Stimulated activated CD4-positive, alpha-beta T cell treated with anti-CD3 and anti-CD28 coated beads, Interleukin-4, amount 100 ng/mL, for 24 hours (primary cell): ENCODE results near the gene CHID1.

Experiments used
- DNase-seq: peaks from one replicate; pipeline ENCODE4 v3.0.0-alpha.2; 2020

The CHID1 gene

DNA sequence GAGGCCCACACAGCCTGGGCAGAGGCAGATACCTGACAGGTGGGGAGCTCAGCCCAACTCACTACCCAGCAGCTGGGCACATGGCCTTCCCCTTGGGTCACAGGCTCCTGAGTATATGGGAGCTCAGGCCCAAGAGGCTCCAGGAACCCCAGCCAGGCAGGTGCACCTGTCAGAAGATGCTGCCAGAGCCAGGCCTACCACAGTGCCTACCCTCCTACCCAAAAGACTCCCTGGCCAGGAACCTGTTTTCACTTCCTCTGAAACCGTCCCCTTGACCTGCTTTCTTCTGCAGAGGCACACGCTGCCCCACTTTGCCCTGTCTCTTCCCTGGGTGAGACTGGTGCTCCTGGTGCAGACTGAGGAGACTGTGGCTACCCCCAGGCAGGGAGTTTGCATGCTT, 2.9 kb downstream of the CHID1 start:
- no peak for DNase-seq

DNA sequence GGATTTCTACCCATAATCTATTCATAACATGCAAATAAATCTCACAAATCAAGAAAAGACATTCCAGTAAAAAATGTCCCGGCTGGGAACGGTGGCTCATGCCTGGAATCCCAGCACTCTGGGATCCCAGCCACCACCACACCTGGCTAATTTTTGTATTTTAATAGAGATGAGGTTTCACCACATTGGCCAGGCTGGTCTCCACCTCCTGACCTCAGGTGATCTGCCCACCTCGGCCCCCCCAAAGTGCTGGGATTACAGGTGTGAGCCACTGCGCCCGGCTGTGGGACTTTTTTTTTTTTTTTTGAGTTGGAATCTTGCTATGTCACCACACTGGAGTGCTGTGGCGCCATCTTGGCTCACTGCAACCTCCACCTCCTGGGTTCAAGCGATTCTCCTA, 4.7 kb downstream of the CHID1 start:
- DNase-seq, result no peak

DNA sequence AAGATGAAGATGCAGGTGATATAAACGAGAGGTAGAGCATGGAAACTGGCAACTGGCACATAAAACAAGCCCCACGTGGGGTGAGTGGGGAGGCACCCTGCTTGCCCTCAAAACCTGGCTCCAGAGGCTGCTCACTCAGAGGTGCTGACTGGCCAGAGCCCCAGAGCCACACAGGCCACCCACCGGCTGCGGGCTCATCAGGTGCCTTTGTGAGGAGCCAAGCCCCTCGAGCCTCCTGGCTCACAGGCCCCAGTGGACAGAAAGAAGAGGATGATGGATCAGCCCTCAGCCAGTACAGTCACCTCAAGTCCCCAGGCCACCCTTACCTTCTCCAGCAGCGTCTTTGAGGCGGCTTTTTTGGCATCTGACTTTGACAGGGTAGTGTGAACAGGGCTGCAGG, 6.2 kb downstream of the CHID1 start:
- no peak for DNase-seq

DNA sequence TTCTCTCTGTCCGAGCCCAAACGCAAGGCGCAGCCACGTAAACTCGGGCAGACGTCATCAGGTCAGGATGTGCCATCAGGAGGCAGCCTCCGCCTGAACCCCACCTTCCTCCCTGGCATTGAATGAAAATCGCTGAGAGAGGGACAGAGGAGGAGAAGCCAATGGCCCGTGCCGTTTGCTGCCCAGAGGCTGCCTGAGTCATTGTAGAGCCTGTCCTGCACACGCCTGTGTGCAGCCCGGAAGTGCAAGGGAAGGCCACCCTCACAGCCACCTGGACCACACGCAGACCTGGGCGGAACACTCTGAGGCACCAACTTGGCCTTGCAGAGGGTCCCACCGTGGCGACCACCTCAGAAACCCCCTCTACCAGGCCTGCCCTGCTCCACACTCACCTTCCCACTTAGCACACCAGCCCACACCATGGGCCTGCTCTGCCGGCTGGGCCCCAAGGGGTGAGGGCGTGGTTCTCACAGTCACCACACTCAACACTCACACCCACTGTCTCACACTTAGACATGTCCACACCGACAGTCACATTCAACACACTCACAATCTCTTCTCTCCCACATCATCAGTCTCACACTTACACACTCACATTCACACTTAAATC, 9.1 kb downstream of the CHID1 start:
- no peak for DNase-seq

DNA sequence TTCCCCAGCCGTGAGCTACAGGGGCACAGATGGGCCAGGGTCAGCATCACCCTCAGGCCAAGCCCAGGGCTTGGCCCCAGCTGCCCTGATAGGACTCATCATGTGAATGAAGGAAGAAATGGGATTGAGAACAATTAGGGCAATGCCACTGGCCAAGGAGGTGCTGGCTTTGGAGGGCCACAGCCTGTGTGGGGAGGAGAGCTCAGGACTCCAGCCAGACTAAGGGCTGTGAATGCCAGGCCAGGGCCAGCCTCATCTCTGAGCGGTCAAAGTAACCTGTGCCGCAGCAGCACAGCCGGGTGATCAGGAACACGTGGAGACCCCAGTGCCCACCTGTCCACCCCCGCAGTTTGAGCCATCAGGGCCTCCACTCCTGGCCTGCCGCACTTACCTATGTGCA, 10.1 kb downstream of the CHID1 start:
- DNase-seq, result no peak

DNA sequence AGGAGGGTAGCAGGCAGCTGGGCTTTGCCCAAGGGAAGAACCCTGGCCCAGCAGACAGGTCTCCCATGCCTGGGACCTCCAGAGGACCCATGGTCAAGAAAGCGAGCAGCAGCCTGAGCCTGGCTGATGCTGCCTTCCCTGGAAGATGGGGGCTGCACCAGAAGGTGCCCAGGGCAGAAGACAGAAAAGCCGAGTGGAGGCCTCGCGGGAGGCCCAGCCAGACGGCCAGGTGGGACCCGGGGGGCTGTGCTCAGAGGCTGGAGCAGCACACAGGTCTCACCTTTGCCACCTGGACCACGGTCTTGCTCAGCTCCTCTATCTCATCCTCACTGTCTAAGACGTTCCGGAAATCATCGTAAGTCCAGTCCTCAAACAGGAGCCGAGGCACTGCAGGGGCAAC, 10.9 kb downstream of the CHID1 start:
- no peak for DNase-seq

DNA sequence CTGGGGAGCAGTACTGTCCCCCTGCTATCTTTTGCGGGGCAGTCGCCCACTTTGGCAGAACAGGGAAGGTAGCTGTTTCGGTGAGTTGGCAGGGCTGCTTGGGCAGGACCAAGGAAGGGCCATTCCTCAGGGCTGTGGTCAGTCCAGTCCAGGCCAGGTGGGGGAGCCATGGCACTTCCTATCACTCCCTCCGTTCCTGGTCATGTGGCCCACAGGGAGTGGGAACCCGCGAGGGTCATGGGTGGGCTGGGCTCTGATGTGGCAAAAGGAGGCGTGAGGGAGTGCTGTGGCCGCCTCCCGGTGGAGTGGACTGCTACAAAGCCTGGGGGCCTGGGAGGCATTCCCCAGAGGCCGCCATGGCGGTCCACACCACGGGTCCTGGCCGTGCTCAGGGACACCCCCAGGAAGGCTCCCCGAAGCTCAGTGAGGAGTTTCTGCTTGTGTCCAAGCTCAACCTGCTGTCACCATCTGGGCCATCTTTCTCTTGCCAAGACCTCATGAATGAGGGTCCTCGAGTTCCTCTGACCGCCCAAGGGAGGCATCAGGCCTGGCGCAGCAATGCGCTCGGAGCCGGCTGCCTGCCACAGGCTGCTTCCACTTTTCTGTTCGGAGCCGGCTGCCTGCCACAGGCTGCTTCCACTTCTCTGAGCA, 11.9 kb downstream of the CHID1 start:
- DNase-seq, result no peak

DNA sequence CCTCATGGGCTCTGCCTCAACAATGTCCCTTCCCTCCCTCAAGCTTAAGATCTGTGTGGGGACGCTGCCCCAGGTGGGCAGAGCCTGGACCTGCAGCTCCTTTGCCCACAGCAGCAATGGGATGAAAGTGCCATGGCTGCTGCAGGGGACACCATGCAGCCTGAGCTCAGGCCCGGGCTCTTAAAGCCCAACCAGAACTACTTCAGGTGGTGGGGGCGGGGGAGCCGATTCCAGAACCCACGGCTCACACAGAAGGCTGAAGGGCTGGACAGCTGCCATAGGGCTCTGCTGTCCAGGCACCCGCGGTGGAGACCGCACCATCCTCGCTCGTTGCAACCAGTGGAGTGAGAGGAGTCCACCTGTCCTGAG, 12.5 kb downstream of the CHID1 start:
- DNase-seq, result no peak

DNA sequence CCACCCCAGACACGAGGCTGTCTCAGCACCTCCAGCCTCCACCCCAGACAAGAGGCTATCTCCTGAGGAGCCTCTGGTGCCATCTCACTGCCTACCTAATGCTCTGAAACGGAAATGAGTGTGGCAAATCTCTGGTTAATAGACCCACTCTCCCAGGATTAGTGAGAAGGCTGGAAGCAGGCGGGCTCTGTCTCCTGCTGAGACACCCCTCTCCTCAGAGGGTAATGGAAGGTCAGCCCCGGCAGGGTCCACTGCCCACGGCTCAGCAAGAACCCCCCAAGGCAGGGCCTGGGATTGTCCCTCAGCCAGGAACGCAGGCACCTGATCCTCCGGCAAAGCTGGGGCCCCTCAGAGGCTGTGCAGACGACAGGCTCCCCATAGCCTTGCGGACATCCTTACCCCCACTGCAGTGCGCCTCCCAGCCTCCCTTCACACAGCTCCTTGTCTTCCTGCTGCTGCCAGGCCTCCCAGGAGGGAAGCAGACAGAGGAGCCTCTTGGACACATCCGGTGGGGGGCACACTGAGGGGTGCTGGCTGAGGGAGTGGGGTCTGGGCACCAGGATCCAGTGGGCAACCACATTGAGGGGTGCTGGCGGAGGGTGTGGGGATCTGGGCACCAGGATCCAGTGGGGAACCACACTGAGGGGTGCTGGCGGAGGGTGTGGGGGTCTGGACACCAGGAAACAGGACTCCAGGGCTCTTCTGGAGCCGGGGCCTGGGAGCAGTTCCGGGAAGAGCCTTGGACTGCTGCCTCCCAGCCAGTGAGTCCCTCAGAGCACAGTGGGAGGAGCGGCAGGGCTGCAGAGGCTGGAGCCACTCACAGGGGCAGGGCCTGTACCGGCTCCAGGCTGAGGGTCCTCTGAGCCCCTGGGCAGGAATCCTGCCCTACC, 13.1 kb downstream of the CHID1 start:
- no peak for DNase-seq

DNA sequence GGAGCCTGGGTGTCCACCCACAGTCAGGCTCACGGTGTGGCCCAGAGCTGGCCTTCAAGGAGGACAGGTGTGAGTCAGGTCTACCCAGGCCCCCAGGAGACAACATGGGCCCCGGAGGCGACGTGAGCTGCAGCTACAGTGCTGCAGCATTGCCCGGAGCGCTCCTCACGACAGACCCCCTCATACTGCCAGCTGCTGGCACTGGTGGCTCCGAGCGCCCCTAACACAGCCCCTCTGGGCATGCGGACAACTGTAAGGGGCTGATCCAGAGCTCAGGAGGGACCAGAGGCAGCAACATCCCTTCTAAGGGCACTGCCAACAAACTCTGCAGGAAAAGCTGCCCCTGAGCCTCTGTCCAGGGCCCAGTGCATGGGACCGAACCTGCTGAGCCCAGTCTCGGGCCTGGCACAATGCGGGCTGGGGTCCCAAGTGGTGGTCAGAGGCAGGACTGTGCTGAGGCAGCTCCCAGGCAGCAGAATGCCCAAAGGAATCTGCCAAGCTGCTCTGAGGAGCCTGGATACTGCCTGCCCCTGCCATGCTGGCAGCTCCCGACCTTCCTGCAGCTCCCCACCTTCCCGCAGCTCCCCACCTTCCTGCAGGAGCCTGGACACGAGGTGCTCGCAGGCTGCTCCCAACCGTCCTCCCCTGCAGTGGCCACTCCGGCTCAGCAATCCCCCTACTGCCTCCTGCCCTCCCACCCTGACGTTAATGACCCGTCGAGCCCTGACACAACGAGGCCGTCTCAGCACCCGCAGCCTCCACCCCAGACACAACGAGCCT, 15.1 kb downstream of the CHID1 start:
- no peak for DNase-seq

DNA sequence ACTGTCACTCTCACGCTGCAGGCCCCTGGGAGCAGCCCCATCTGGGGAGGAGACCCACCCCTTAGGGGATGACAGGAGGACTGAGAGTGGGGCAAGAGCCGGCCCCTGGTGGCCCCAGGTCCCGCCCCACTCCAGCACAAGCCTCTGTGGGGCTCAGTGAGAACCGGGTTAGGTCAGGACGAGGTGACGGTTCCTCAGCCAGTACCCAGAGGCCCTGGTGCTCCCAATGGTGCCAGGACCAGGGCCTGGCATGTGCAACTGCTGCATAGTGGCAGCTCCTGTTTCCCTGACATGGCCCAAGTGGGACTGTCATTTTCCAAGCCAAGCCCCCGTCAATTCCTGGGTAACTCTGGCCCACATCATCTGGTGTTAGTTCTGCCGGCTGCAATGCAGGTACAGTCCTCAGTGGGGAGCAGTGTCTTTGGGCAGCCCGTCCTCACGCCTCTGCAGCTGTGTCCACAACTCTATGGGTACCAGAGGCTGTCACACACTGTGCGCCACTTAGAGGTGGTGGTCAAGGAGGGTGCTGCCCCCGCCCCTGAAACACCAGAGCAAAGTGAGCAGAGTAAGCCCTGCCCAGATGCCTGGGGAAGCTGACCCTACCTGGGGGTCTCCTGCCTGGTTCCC, 15.9 kb downstream of the CHID1 start:
- no peak for DNase-seq

DNA sequence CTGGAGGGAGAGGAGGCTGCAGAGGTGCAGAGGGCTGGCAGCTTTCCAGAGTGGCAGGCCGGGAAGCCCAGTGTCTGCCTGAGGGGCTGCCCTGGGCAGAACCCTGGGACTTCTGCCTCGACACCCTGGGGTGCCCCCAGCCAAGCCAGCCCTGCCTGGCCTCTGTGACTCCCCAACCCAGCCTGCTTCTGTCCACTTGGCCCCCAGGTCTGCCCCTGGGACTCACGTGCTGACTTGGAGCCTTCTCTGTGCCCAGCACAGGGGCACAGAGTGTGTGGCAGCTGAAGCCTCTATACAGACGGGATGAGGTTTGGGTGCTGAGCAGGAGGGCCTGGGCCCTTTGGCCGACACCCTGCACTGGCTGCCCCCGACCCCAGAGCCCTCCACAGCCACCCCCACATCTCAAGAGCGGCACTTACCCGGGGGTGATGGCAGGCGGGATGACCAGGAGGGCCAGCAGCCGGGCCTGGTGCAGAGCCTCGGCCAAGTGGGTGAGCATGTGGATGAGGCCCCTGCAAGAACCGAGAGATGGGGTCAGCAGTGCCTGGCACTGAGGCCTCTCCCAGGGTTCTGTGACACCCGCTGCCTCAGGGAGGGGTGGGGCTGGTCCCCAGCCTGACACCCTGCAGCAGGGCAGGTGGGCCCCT, 17.5 kb downstream of the CHID1 start:
- no peak for DNase-seq

DNA sequence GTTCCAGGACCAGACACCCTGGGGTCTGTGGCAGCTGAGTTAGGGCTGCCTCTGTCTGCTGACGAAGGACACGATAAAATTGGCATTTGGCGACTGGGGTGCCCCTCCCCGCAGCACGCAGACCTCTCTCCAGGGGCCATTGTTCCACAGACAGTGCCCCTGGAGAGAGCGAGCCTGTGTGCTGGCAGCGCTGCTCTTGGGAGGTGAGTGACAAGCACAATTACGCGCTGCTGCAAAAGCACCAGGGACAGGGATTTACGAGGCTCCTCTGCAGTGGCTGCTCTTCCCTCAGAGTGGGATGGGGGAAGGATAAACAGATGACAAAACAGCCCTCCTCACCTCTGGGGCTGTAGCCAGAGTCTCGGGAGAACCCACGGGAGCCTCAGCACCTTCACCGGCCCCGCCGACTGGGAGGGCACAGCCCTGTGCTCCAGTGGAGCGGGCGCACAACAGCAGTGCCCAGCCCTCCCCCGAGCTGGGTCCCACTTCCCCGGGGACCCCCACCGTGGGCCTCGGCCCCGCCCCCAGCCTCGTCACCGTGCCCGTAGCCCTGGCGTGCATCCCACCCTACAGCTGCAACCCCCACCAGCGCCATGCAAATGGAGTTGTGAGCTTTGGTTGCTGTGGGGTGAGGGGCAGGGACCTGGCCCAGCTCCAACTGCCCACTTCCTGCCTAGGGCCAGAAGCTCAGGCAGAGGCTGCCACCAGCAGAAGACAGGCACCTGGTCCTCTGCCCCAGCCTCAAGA, 19.6 kb downstream of the CHID1 start:
- DNase-seq, result no peak

DNA sequence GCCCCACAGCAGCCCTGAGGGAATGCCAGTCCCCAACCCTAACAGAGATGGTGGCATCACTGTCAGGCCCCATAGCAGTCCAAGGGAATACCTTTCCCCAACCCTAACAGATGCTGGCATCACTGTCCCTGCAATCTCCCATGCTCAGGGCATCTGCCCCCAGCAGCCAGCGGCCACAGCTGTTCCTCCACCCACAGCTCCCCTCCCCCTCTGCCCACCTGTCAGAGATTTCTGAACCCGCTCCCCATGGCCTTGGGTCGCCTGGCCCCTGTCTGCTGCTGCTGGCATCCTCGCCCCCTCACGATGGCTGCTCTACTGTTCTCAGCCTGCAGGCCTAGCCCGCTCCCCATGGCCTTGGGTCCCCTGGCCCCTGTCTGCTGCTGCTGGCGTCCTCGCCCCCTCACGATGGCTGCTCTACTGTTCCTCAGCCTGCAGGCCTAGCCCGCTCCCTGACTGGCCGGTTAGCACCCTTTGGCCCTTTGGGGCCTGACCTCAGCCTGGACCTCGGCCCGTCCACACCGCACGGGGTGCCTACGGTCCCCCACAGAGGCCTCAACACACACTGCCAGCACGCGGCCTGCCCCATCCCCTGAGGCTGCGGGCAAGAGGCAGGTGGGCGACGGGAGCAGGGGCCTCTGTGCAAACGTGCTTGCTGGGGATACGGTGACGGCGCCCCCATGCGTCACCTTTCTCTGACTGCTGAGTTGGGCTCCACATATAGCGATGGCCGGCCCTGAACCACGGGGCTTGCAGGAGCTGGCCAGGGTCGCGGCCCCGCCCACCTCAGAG, 20.7 kb downstream of the CHID1 start:
- DNase-seq, result no peak

DNA sequence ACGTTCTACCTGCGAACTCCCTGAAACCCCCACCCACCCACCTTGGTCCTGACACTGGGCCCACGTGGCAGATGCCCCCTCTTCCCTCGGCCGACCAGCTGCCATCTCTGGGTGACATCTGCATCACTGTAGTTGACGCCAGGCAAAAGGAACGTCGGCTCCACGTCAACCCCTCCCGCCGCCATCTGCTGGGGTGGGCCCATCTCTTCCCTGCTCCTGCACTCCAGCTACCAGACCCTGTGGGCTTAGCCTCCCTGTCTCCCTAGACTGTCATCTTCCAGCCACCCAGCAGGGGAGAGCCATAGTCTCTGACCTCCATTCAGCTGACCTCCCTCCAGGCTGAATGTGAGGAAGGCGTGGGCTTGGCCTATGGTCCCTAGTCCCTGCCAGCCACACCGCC, 21.4 kb downstream of the CHID1 start:
- no peak for DNase-seq

DNA sequence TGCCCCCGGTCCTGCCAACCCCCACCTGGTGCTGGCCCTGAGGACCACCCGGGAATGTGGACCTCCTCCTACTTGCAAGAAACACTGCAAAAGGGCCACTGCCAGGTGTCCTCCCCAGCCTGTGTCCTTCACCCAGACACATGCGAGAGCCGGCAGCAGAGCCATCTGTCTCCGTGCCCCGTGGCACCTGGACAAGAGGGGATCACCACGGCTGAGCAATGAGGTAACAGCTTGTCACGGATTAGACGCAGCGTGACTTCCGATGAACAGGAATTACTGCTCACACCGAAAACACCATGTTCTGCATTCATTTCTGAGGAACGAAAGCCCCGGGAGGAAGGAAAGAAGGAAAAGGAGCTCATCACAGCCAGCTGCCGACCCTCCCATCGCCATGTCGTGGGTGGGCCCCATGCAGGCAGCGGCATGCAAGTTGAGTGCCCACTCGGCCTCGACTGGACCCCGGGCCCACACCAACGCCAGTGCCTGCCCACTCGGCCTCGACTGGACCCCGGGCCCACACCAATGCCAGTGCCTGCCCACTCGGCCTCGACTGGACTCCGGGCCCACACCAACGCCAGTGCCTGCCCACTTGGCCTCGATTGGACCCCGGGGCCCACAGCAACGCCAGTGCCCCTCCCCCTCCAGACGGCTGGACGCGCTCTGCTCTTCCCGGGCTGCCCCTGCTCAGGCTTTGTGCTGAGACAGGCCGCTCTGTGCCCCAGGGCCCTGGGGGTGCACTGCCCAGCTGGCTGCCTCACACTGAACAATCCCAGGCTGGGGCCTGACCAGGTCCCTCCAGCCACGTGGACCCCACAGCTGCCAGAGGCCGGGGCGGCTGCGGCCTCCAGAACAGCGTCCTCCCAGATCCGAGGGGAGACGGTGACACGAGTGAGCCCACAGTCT, 22.0 kb downstream of the CHID1 start:
- no peak for DNase-seq

DNA sequence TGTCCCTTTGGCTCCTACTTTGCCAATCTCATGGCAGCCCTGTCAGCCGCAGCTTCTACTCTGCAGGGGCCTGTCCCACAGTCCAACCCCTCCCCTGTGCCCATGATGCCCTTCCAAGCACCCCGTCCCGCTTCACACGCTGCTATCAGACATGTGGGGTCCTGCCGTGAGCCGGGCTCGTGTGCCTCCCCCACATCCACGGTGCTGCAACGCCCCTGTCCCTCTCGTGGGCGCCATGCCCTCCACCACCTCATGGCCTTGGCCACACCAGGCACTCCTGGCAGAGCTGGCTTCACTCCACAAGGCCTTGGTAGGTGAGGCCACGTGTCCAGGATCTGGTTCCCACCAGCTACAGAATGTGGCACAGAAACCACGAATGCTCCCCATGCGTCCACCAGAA, 23.0 kb downstream of the CHID1 start:
- no peak for DNase-seq

DNA sequence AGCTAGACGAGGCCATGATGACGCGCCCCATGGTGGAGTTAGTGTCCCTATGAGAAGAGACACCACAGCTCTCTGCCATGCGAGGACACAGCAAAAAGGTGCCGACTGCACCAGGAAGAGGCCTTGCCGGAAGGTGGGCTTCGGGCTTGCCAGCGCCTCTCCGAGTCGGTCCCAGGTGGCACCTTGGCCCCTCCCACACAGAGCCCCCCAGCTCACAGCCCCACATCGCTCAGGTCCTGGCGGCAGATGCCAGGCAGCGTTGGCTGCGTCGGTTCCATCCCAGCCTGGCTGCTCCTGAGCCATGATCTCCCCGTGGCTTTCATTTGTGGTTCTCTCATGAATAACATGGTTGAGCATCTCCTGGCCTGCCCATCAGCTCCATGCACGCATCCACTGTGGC, 24.0 kb downstream of the CHID1 start:
- no peak for DNase-seq

DNA sequence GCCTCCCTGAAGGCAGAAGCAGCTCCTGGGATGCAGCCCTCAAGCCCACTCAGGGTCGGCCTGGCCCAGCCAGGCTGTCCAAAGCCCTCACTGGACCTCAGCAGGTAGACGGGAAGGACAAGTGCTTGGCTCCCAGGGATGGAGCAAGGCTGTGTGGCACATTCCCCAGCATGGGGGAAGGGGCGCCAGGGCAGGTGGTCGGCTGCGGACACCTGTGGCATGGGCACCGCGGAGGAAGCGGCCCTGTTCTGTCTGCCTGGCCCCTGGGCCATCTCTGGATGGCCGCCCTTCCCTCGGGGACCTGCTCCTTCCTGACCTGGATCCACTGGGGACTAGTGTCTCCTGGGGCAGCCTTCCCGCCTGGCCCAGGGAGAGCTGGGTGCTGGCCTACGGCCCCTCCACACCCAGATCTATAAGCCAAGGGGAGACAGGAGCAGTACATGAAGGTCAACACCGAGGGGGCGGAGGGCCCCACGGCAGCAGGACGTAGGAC, 26.0 kb downstream of the CHID1 start:
- DNase-seq, result no peak

DNA sequence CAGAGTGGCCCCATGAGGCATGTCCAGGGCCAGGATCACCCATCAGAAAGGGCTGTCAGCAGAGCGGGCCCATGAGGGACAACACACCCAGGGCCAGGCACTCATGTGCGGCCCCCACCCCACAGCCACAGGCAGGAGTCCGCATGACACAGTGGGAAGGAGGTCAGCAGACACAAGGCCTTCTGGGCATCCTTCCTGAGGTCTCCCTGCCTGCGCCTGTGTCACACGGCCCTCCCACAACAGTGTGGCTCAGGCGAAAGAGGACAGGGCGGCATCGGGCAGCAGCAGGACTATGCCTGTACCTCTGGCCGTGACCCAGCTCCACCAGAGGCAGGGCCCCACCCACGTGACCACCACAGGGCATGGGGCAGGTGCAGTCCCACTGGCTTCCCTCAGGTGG, 27.1 kb downstream of the CHID1 start:
- no peak for DNase-seq
